Lower leg skin (tissue), 3 donors: Measurements from ENCODE around the gene PRDM15.

Experiments used
- CTCF ChIP-seq, 3 donors: fragments of 450-650 bp; IDR thresholded peaks; one replicate each; pipeline ENCODE4 v1.5.1; 2016; ENCODE audit warnings: antibody characterized with exemption in 3 of 3, mild to moderate bottlenecking in 3 of 3, moderate library complexity in 2 of 3
- POLR2A ChIP-seq, 2 donors: fragments of 450-650 bp; IDR thresholded peaks; one replicate each; pipeline ENCODE4 v1.6.1; 2016 to 2017; ENCODE audit warnings: antibody characterized with exemption in 2 of 2, mild to moderate bottlenecking in 1 of 2, moderate library complexity in 1 of 2

- no peak for TF ChIP-seq CTCF (IDR thresholded peaks at IDR 0.05)
- TF ChIP-seq POLR2A (IDR thresholded peaks at IDR 0.05) = no peak
Observed at GRCh38 chr21:41760411-41760810, 118.7 kb downstream of the PRDM15 start.
